Fibroblast of skin of left biceps (primary cell): ENCODE results near the gene SPATA31A7.
"Not testable (repeated sequence)": the region's sequence is repeated elsewhere in the genome, so short reads cannot be mapped to it uniquely, and the experiment has no call there.

ENCODE experiments used
- DNase-seq, 2 experiments: peaks; one replicate each; pipeline ENCODE4 v3.0.0-alpha.2; 2013; ENCODE audit warnings: low read depth in 2 of 2

SPATA31A7 gene

DNA sequence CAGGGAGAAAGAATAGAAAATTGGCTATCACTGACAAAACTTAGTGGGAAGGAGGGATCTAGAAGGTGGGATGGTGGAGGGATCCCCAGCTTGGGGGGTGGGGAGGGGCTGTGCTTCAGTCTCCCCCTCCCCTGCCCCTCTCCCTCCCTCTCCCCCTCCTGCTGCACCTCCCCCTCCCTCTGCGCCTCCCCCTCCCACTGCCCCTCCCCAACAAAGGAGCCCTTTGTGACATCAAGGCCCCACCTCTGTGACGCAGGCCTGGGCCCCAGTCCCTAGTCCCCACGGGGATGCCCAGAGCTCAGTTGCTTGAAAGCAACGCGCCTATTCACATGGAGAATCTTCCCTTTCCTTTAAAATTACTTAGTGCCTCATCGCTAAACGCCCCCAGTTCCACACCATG is at the start of gene SPATA31A7:
TSS of gene SPATA31A7 (plus strand) at position 301 of the 400 bp plus-strand sequence. CDS start at position 330, 29 bp downstream.
- DNase-seq: not testable (repeated sequence)

DNA sequence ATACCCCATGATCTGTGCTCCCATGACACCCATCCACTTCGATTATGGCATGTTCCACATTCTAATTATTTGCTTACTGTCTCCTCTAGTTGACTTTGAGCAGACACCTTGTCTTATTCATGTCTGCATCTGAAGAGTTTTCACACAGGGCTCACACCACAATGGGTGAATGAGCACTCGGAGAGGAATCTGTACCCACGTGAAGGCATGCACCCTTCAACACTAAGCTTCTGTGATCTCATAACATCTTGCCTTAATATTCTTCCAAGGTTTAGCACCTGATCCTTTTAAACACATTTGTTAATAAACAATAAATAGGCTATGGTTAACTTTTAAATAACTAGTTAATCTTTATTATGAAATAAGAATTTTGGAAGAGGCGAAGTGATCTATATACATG is 36.6 kb downstream of the SPATA31A7 start:
- not testable (repeated sequence) for DNase-seq
